ENCODE data around the gene CADM1. TPM values are rescaled to one million over a fixed set of nuclear protein-coding genes. Genes with fewer than 3 reads are reported as not detected.

Gene CADM1
- total RNA-seq, 4 donors from 2014 or later: 1.2 to 2.5 (median 2.2) TPM

DNA sequence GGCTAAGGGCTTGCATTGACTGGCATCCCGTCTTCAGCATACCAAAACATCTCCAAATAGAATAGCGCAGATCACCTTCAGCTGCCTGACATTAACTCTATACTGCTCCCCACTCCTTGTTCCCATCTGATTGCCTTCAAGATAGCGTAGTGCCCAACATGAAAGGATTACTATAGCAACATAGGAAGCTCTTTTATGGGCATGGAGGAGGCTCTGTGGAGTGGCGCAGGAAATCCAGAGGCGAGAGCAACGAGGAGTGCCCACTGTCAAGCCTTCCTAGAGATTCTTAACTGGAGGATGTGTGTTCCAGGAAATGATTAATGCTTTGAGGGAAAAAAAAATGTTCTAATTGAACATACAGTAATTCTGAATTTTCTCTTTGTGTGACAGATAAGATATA lies 213.3 kb downstream of the CADM1 start:
- no peaks in the 10 kb centered on the region for H3K27me3 ChIP-seq
- H3K9me3 ChIP-seq: no peaks in the 10 kb centered on the region
- H3K4me3 ChIP-seq: no peak overlapping the region
- no peak for ATAC-seq
- TF ChIP-seq, protein P1, sequence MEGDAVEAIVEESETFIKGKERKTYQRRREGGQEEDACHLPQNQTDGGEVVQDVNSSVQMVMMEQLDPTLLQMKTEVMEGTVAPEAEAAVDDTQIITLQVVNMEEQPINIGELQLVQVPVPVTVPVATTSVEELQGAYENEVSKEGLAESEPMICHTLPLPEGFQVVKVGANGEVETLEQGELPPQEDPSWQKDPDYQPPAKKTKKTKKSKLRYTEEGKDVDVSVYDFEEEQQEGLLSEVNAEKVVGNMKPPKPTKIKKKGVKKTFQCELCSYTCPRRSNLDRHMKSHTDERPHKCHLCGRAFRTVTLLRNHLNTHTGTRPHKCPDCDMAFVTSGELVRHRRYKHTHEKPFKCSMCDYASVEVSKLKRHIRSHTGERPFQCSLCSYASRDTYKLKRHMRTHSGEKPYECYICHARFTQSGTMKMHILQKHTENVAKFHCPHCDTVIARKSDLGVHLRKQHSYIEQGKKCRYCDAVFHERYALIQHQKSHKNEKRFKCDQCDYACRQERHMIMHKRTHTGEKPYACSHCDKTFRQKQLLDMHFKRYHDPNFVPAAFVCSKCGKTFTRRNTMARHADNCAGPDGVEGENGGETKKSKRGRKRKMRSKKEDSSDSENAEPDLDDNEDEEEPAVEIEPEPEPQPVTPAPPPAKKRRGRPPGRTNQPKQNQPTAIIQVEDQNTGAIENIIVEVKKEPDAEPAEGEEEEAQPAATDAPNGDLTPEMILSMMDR (IDR thresholded peaks at IDR 0.05 in 4 of 5, conservative IDR thresholded peaks at IDR 0.05 in 1 of 5): no peak
- no peak for TF ChIP-seq POLR2A (IDR thresholded peaks at IDR 0.05)
- intact Hi-C loops (cut with DNase I; ENCODE audit: low total_unique reads) (loop anchor here (10.0 kb wide), 1 partner anchor 126 kb away; no protein-coding TSS in a partner anchor), in situ Hi-C loops (cut with MboI; ENCODE audit: low sequenced_read_pairs in 4 of 4) (no loop called here)
- no peak overlapping the region for H3K27ac ChIP-seq
- DNase-seq: no peak
- no peaks in the 10 kb centered on the region for H3K4me1 ChIP-seq
- H3K36me3 ChIP-seq: no peaks in the 10 kb centered on the region

DNA sequence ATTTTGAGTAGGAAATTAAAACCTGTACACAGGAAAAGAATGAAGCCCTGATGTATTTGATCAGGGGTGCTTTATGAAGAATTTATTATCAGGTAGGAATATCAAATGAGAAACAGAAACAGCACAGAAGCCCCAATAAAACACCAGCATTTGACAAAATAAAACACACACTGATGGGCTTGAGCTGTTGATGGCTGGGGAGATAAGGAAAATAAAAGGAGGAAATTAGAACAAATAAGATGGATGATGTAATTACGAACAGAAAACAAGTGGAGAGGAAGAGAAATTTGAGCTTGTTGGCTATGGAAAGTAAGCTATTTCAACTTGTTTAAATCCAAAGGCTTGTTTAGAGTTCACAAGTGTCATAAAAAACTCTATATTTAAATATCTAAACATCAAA lies 213.7 kb downstream of the CADM1 start:
- no peak overlapping the region for H3K4me3 ChIP-seq
- no peaks in the 10 kb centered on the region for H3K27me3 ChIP-seq
- intact Hi-C loops (cut with DNase I; ENCODE audit: low total_unique reads) (loop anchor here (10.0 kb wide), 1 partner anchor 126 kb away; no protein-coding TSS in a partner anchor), in situ Hi-C loops (cut with MboI; ENCODE audit: low sequenced_read_pairs in 4 of 4) (no loop called here)
- TF ChIP-seq, protein P1 (IDR thresholded peaks at IDR 0.05 in 4 of 5, conservative IDR thresholded peaks at IDR 0.05 in 1 of 5): no peak
- TF ChIP-seq POLR2A (IDR thresholded peaks at IDR 0.05): no peak
- no peaks in the 10 kb centered on the region for H3K9me3 ChIP-seq
- no peak for DNase-seq
- H3K4me1 ChIP-seq: no peaks in the 10 kb centered on the region
- H3K36me3 ChIP-seq: no peaks in the 10 kb centered on the region
- ATAC-seq: no peak
- H3K27ac ChIP-seq: no peak overlapping the region

DNA sequence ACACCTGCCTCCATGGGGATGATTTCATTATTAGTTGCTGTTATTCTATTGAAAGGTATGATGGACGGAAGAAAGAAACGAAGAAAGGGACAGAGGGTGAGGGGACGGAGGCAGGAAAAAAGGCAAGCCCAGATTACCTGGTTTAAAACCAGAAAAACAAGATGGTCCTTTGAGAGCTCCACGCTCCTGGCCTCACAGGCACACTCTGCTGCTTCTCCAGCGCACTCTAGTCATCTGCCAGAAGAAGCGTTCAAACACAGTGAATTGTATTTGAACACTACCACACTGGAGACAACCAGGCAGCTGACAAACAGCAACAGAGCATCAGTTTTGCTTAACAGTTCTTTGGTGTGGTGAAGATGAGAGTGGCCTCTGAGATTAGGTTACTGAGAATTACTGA lies 216.9 kb downstream of the CADM1 start:
- no peaks in the 10 kb centered on the region for H3K9me3 ChIP-seq
- in situ Hi-C loops (cut with MboI; ENCODE audit: low sequenced_read_pairs in 4 of 4): no loop called here
- H3K27ac ChIP-seq: no peak overlapping the region
- H3K4me3 ChIP-seq: no peak overlapping the region
- no peaks in the 10 kb centered on the region for H3K36me3 ChIP-seq
- ATAC-seq (no peak), DNase-seq (no peak)
- H3K4me1 ChIP-seq: no peaks in the 10 kb centered on the region
- TF ChIP-seq, protein P1 (IDR thresholded peaks at IDR 0.05 in 4 of 5, conservative IDR thresholded peaks at IDR 0.05 in 1 of 5): no peak
- TF ChIP-seq POLR2A (IDR thresholded peaks at IDR 0.05): no peak
- H3K27me3 ChIP-seq: no peaks in the 10 kb centered on the region
- intact Hi-C loops (cut with DNase I; ENCODE audit: low total_unique reads): no loop called here

DNA sequence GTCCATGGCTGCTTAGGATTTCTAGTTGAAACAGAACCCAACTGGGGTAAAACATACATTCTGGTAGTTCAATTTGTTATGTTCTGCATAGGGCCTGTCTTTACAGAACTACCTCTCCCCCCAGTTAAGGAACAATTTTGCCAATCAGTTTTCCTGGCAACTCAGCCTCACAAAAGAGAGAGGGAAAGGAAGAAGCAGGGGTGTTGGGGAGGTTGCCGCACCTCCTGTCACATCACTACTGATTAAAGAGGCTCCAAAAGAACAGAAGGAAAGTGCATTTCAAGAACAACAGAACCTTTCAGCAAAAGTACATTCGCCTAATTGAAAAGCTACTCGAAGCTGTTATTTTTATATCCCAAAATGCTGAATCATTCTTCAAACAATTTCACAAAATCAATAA lies 217.6 kb downstream of the CADM1 start:
- in situ Hi-C loops (cut with MboI; ENCODE audit: low sequenced_read_pairs in 4 of 4): no loop called here
- no peak for ATAC-seq
- TF ChIP-seq, protein P1 (IDR thresholded peaks at IDR 0.05 in 4 of 5, conservative IDR thresholded peaks at IDR 0.05 in 1 of 5): no peak
- TF ChIP-seq POLR2A (IDR thresholded peaks at IDR 0.05): no peak
- Histone ChIP-seq H3K36me3 (no peaks in the 10 kb centered on the region), H3K4me3 (no peak overlapping the region), H3K4me1 (no peaks in the 10 kb centered on the region), H3K27me3 (no peaks in the 10 kb centered on the region), H3K27ac (no peak overlapping the region), H3K9me3 (no peaks in the 10 kb centered on the region)
- intact Hi-C loops (cut with DNase I; ENCODE audit: low total_unique reads): no loop called here
- DNase-seq: no peak

DNA sequence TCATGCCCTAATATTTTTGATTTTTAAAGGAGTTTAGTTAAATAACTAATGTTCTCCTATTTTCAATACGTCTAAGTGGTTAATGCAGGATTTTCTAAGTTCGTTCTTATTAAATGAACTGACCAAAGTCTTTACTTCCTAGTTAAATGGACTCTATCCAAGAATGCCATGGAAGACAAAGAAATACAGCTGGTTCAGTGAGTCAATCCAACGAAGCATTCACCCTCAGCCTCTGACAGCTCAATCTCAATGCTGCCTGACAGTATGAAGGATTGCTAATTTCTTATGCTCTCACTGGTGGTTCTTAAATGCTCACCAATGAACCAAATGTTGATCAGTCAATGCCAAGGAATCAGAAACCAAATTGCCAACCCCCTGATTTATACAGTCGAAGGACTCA lies 219.4 kb downstream of the CADM1 start:
- H3K36me3 ChIP-seq: no peaks in the 10 kb centered on the region
- H3K4me1 ChIP-seq: no peaks in the 10 kb centered on the region
- TF ChIP-seq, protein P1 (IDR thresholded peaks at IDR 0.05 in 4 of 5, conservative IDR thresholded peaks at IDR 0.05 in 1 of 5): no peak
- no peak for TF ChIP-seq POLR2A (IDR thresholded peaks at IDR 0.05)
- H3K9me3 ChIP-seq: no peaks in the 10 kb centered on the region
- no peak overlapping the region for H3K27ac ChIP-seq
- ATAC-seq: no peak
- no peaks in the 10 kb centered on the region for H3K27me3 ChIP-seq
- in situ Hi-C loops (cut with MboI; ENCODE audit: low sequenced_read_pairs in 4 of 4) (no loop called here), intact Hi-C loops (cut with DNase I; ENCODE audit: low total_unique reads) (no loop called here)
- H3K4me3 ChIP-seq: no peak overlapping the region
- DNase-seq: no peak

Data from gastrocnemius medialis (tissue), 4 donors.